SKM-1 (cell line): ENCODE data around the gene GAGE1.
"Not testable (repeated sequence)": the region's sequence is repeated elsewhere in the genome, so short reads cannot be mapped to it uniquely, and the experiment has no call there.

Source experiments
- DNase-seq: peaks from one replicate; lab custom pipeline; 2025; ENCODE audit not compliant: unreplicated experiment; lab: John Stamatoyannopoulos, UW

Gene GAGE1

DNA sequence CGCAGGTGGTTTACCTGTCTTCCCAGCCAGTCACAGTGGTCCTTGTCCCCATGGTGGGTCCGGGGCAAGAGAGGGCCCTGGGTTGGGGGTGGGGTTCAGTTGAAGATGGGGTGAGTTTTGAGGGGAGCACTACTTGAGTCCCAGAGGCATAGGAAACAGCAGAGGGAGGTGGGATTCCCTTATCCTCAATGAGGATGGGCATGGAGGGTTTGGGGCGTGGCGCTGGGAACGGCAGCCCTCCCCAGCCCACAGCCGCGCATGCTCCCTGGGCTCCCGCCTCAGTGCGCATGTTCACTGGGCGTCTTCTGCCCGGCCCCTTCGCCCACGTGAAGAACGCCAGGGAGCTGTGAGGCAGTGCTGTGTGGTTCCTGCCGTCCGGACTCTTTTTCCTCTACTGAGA lies at the start of gene GAGE1:
Gene GAGE1 (plus strand): TSS at position 301 of the 400 bp plus-strand sequence. CDS start 1,155 bp downstream, outside the sequence.
- not testable (repeated sequence) for DNase-seq

- DNase-seq = not testable (repeated sequence)
Observed at GRCh38 chrX:49550989-49551388, 47.8 kb upstream of the GAGE1 start, which contains the start of gene GAGE12E. GAGE12E (plus strand) TSS chrX:49551289; CDS start chrX:49552444, 1,155 bp downstream.

- DNase-seq = not testable (repeated sequence)
Observed at GRCh38 chrX:49560542-49560941, 38.3 kb upstream of the GAGE1 start, which contains the start of gene GAGE12F. GAGE12F (plus strand) TSS chrX:49560842; CDS start chrX:49561997, 1,155 bp downstream.

DNA sequence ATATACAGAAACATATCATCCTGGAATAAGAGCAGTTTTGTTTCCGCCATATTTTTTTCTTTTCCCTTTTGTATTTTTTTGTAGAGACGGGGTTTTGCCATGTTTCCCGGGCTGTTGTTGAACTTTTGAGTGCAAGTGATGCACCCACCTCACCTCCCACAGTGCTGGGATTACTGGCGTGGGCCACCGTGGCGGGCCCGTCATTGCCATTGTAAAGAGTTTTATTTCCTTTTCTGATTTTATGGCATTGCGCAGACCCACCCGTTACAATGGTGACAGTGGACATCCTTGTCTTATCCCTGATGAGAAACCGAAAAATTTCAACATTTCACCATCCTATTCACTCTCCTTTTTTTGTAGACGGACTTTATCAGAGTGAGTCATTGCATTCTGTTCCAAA lies 30.1 kb upstream of the GAGE1 start:
- DNase-seq = not testable (repeated sequence)

- not testable (repeated sequence) for DNase-seq
Observed at GRCh38 chrX:49569152-49569551, 29.7 kb upstream of the GAGE1 start.

DNA sequence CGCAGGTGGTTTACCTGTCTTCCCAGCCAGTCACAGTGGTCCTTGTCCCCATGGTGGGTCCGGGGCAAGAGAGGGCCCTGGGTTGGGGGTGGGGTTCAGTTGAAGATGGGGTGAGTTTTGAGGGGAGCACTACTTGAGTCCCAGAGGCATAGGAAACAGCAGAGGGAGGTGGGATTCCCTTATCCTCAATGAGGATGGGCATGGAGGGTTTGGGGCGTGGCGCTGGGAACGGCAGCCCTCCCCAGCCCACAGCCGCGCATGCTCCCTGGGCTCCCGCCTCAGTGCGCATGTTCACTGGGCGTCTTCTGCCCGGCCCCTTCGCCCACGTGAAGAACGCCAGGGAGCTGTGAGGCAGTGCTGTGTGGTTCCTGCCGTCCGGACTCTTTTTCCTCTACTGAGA lies 28.7 kb upstream of the GAGE1 start, which contains the start of gene GAGE12G:
Gene GAGE12G (plus strand): TSS at position 301 of the 400 bp plus-strand sequence. CDS start 1,155 bp downstream, outside the sequence.
- DNase-seq = not testable (repeated sequence)

DNA sequence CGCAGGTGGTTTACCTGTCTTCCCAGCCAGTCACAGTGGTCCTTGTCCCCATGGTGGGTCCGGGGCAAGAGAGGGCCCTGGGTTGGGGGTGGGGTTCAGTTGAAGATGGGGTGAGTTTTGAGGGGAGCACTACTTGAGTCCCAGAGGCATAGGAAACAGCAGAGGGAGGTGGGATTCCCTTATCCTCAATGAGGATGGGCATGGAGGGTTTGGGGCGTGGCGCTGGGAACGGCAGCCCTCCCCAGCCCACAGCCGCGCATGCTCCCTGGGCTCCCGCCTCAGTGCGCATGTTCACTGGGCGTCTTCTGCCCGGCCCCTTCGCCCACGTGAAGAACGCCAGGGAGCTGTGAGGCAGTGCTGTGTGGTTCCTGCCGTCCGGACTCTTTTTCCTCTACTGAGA lies 19.2 kb upstream of the GAGE1 start, which contains the start of gene GAGE12H:
Gene GAGE12H (plus strand): TSS at position 301 of the 400 bp plus-strand sequence. CDS start 1,155 bp downstream, outside the sequence.
- DNase-seq = not testable (repeated sequence)

- DNase-seq = not testable (repeated sequence)
Observed at GRCh38 chrX:49589196-49589595, 9.6 kb upstream of the GAGE1 start, which contains the start of gene GAGE2A. GAGE2A (plus strand) TSS chrX:49589496; CDS start chrX:49590651, 1,155 bp downstream.

DNA sequence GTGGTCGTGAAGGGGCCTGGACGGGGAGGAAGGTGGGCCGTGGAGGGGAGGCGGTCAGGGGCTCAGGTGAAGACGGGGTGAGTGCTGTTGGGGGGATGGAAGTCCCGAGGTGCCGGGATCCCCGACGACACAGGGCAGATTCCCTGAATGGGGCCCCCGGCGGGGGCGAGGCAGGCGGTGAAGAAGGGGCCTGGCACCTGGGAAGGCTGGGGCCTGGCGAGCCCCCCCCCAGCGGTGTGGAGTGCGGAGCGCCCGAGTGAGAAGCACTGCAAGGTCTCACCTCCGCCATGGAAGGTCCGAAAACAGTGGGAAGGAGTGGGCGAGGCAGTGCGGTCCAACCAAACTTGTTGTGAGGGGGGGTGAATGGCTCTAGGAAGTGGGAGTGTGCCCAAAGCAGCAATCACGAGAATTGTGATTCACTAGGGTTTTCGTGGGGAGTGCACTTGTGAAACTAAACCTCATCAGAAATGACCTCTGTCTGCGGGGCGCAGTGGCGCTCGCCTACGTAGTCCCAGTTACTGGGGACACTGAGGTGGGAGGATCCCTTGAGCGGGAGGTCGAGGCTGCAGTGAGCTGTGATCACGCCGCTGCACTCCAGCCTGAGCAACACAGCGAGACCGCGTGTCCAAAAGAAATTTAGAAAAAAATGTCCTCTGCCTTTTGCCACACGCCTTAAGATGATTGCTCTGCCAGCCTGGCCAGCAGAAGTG lies 8.9 kb upstream of the GAGE1 start:
- not testable (repeated sequence) for DNase-seq

DNA sequence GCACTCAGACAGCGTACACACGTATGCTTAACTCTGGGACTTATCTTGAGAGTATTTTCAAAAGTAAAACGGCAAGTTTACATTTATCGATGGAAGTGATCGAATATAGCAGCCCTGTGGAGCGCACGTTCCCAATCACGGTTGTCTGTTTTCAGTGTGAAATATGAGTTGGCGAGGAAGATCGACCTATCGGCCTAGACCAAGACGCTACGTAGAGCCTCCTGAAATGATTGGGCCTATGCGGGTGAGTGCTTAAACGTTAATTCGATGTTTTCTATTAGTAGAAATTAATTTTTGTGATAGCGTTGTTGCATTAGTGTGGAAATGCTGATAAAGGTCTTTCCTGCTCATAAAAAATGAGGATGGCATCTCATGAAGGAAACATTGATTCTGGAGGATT lies 8.3 kb upstream of the GAGE1 start:
- not testable (repeated sequence) for DNase-seq

- DNase-seq = no peak
Observed at GRCh38 chrX:49610718-49611310, 12.0 kb downstream of the GAGE1 start.

GRCh38 chrX:49618574-49618973 lies 19.8 kb downstream of the GAGE1 start:
- no peak for DNase-seq

DNA sequence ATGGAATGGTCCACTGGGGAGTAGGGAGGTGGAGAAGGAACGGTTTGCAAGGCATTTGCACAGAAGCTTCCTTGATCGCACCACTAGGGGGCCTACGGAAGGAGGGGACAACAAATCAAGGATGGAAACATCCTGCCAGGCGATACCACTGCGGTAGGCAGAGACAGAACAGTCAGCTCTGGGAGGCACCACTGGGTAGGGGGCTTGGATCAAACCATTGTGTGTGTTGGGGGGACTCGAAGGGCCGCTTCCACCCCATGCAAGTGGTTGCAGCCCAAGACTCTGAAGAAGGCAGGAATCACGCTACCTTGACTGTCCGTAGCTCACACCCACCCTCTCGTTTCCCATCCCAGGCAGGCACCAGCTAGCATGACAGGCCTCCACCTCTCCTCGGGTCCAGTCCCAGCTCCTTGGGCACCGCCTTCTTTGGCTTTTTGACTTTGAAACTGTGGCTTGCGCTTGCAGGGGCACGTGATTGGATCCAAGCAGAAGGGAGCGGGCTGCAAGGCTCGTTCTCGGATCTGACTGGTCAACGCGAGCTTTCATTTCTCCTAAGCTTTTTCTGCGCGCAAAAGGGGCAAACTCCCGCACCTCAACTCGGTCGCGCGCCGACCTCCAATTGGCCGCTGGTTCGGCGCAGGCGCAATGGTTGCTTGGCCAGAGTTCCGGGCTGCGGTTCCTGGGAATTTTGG lies 28.4 kb downstream of the GAGE1 start:
- DNase-seq = no peak

DNA sequence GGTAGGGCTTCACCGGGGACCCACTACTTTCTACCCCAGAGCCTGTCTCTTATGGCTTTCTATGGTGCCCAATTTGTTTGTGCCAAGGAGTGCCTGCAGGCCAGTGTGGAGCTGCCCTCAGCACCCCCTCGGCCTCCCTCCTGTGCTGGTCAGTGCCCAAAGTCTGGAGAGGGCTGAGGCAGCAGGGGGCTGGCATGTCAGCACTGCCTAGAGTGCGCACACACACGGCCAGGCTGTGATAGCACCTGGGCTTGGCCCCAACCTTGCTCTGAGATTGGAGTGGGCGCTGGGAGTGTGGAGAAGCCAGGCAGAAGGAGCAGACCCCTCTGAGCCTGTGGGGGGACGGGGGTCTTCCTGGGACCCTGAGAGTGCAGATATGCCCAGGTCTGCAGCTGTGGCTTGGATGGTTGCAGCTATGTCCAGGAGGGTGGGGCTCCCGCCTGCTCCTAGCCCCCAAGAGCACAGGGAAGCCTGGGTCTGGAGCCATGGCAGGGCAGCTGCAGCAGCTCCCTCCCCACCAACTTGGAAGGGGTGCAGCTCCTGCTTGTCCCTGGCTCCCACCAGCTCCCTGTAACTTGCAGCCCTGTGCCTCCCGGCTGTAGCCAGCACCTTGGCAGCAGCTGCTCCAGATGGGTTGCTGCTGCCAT lies 46.3 kb downstream of the GAGE1 start:
- DNase-seq = no peak

DNA sequence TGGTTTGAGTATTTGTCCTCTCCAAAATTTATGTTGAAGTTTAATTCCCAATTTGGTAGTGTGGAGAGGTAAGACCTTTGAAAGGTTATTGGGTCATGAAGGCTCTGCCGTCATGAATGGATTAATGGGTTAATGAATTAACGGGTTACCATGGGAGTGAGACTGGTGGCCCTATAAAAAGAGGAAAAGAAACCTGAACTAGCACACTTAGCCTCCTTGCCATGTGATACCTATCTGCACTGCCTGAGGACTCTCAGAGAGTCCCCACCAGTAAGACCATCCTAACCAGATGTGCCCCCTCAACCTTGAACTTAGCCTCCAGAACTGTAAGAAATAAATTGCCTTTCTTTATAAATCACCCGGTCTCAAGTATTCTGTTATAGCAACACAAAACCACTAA lies 57.7 kb downstream of the GAGE1 start:
- no peak for DNase-seq
